ENCODE results near the gene LRRTM4. TPM values are rescaled to one million over a fixed set of nuclear protein-coding genes. Genes with fewer than 3 reads are reported as not detected.

LRRTM4 gene
- total RNA-seq, 4 donors from 2014 or later, result 0.27 to 0.32 TPM; not detected in 2

- DNase-seq, result no peak
- in situ Hi-C loops (cut with MboI; ENCODE audit: low pct_ligation_motif_present in 1 of 4, low pct_unique_long_range_greater_than_20kb in 1 of 4, low sequenced_read_pairs in 3 of 4), result no loop called here
- WGBS, 2 donors (ENCODE audit: low coverage in 1 of 2), result 89% methylated on average over 5 of the region's 5 CpGs; no CpG with 5 or more reads in 1 of the 2 donors
These were observed 250.9 kb downstream of the LRRTM4 start for GRCh38 chr2:77271262-77271661.

GRCh38 chr2:77270433-77270832, 251.7 kb downstream of the LRRTM4 start:
- no peaks in the 10 kb centered on the region for H3K27me3 ChIP-seq
- intact Hi-C loops (cut with DNase I; ENCODE audit: low total_unique reads), result no loop called here
- no peaks in the 10 kb centered on the region for H3K9me3 ChIP-seq
- H3K36me3 ChIP-seq, result no peaks in the 10 kb centered on the region
- no peaks in the 10 kb centered on the region for H3K4me1 ChIP-seq
- no peak overlapping the region for H3K4me3 ChIP-seq
- no peak overlapping the region for H3K27ac ChIP-seq
- DNase-seq, result no peak
- in situ Hi-C loops (cut with MboI; ENCODE audit: low pct_ligation_motif_present in 1 of 4, low pct_unique_long_range_greater_than_20kb in 1 of 4, low sequenced_read_pairs in 3 of 4), result no loop called here
- WGBS, 2 donors (ENCODE audit: low coverage in 1 of 2), result 62 to 65% methylated on average over 3 of the region's 3 CpGs
- TF ChIP-seq EP300 (IDR thresholded peaks at IDR 0.05; ENCODE audit: low read depth) (no peak), POLR2AphosphoS5 (IDR thresholded peaks at IDR 0.05) (no peak), CTCF (IDR thresholded peaks at IDR 0.05) (no peak), POLR2A (IDR thresholded peaks at IDR 0.05) (no peak)

More at GRCh38 chr2:77271262-77271661, 250.9 kb downstream of the LRRTM4 start:
- intact Hi-C loops (cut with DNase I; ENCODE audit: low total_unique reads), result no loop called here
- no peak overlapping the region for H3K4me3 ChIP-seq
- no peak for TF ChIP-seq POLR2A (IDR thresholded peaks at IDR 0.05)
- no peaks in the 10 kb centered on the region for H3K27me3 ChIP-seq
- H3K9me3 ChIP-seq, result no peaks in the 10 kb centered on the region
- H3K4me1 ChIP-seq, result no peaks in the 10 kb centered on the region
- no peaks in the 10 kb centered on the region for H3K36me3 ChIP-seq
- no peak overlapping the region for H3K27ac ChIP-seq

GRCh38 chr2:77268626-77269025, 253.6 kb downstream of the LRRTM4 start:
- Histone ChIP-seq H3K27ac (no peak overlapping the region), H3K9me3 (no peaks in the 10 kb centered on the region), H3K4me1 (no peaks in the 10 kb centered on the region), H3K27me3 (no peaks in the 10 kb centered on the region), H3K4me3 (no peak overlapping the region), H3K36me3 (no peaks in the 10 kb centered on the region)
- intact Hi-C loops (cut with DNase I; ENCODE audit: low total_unique reads) (no loop called here), in situ Hi-C loops (cut with MboI; ENCODE audit: low pct_ligation_motif_present in 1 of 4, low pct_unique_long_range_greater_than_20kb in 1 of 4, low sequenced_read_pairs in 3 of 4) (no loop called here)
- 73 to 82% methylated on average over 3 of the region's 3 CpGs for WGBS, 2 donors (ENCODE audit: low coverage in 1 of 2)
- TF ChIP-seq POLR2A (IDR thresholded peaks at IDR 0.05), result no peak
- TF ChIP-seq POLR2AphosphoS5 (IDR thresholded peaks at IDR 0.05), result no peak
- TF ChIP-seq EP300 (IDR thresholded peaks at IDR 0.05; ENCODE audit: low read depth), result no peak
- no peak for TF ChIP-seq CTCF (IDR thresholded peaks at IDR 0.05)
- DNase-seq, result no peak

GRCh38 chr2:77232909-77233425, 289.2 kb downstream of the LRRTM4 start:
- no peak overlapping the region for H3K27ac ChIP-seq
- no peak overlapping the region for H3K4me3 ChIP-seq
- TF ChIP-seq POLR2A (IDR thresholded peaks at IDR 0.05) (no peak), POLR2AphosphoS5 (IDR thresholded peaks at IDR 0.05) (no peak), CTCF (IDR thresholded peaks at IDR 0.05) (no peak), EP300 (IDR thresholded peaks at IDR 0.05; ENCODE audit: low read depth) (no peak)
- intact Hi-C loops (cut with DNase I; ENCODE audit: low total_unique reads) (no loop called here), in situ Hi-C loops (cut with MboI; ENCODE audit: low pct_ligation_motif_present in 1 of 4, low pct_unique_long_range_greater_than_20kb in 1 of 4, low sequenced_read_pairs in 3 of 4) (no loop called here)
- H3K9me3 ChIP-seq, result no peaks in the 10 kb centered on the region
- no peak for DNase-seq
- no peaks in the 10 kb centered on the region for H3K36me3 ChIP-seq
- no peaks in the 10 kb centered on the region for H3K27me3 ChIP-seq
- no peaks in the 10 kb centered on the region for H3K4me1 ChIP-seq

- TF ChIP-seq EP300 (IDR thresholded peaks at IDR 0.05; ENCODE audit: low read depth) (no peak), CTCF (IDR thresholded peaks at IDR 0.05) (no peak), POLR2A (IDR thresholded peaks at IDR 0.05) (no peak), POLR2AphosphoS5 (IDR thresholded peaks at IDR 0.05) (no peak)
- no peak overlapping the region for H3K27ac ChIP-seq
- H3K36me3 ChIP-seq, result no peaks in the 10 kb centered on the region
- whole genome bisulfite sequencing, 2 donors (ENCODE audit: low coverage in 1 of 2), result 59% methylated on average over 1 of the region's 1 CpG; no CpG with 5 or more reads in 1 of the 2 donors
- in situ Hi-C loops (cut with MboI; ENCODE audit: low pct_ligation_motif_present in 1 of 4, low pct_unique_long_range_greater_than_20kb in 1 of 4, low sequenced_read_pairs in 3 of 4), result no loop called here
- no peaks in the 10 kb centered on the region for H3K4me1 ChIP-seq
- DNase-seq, result no peak
- H3K9me3 ChIP-seq, result no peaks in the 10 kb centered on the region
- no peak overlapping the region for H3K4me3 ChIP-seq
- no peaks in the 10 kb centered on the region for H3K27me3 ChIP-seq
- intact Hi-C loops (cut with DNase I; ENCODE audit: low total_unique reads), result no loop called here
These were observed 293.8 kb downstream of the LRRTM4 start for GRCh38 chr2:77228391-77228790.

Measured in transverse colon (tissue), 4 donors.